HG02938 (cell line): ENCODE results near the gene GPATCH1.
"Not testable (repeated sequence)": the region's sequence is repeated elsewhere in the genome, so short reads cannot be mapped to it uniquely, and the experiment has no call there.

Source experiments
- ATAC-seq: cut with Tn5 transposase; IDR thresholded peaks from one replicate; pipeline ENCODE4 v1.9.1; 2021; ENCODE audit warnings: mild to moderate bottlenecking, moderate library complexity; ENCODE audit not compliant: unreplicated experiment

Gene GPATCH1

GRCh38 chr19:33152625-33153024 is 71.6 kb downstream of the GPATCH1 start:
- ATAC-seq = not testable (repeated sequence)

GRCh38 chr19:33154313-33154712 is 73.3 kb downstream of the GPATCH1 start:
- ATAC-seq = not testable (repeated sequence)

- no peak for ATAC-seq
Measured at GRCh38 chr19:33156334-33156733, 75.4 kb downstream of the GPATCH1 start.

DNA sequence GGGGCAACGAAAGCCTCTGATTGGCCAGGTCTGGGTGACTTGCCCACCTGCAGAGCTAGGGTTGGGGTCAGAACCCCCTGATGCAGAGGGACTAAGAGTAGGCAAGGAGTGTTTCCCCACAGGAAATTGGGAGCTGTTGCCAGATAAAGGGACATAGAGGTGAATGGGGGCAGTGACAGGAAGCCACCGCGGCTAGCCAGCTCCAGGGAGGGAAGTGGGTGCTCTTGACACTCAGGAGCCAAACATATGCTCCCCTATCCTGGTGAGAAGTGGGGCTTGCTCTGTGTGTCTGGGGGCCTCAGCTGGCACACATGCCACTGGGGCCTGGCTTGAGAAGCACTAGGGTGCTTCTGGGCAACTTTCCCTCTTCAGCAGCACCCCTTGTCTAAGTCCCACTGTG is 76.9 kb downstream of the GPATCH1 start:
- ATAC-seq = no peak

GRCh38 chr19:33158365-33158764 is 77.4 kb downstream of the GPATCH1 start:
- ATAC-seq = no peak

DNA sequence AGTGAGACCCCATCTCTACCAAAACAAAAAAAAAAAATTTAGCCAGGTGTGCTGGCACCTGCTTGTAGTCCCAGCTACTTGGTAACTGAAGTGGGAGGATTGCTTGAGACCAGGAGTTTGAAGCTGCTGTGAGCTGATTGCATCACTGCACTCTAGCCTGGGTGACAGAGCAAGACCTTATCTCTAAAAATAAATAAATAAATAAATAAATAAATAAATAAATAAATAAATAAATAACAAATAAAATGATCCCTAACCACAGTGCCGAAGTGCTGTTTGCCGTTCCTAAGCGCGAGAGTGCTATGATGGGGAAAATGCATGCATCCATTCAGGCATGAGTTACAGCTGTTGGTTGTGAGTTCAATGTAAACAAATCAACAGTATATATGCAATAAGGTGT is 78.2 kb downstream of the GPATCH1 start:
- no peak for ATAC-seq

DNA sequence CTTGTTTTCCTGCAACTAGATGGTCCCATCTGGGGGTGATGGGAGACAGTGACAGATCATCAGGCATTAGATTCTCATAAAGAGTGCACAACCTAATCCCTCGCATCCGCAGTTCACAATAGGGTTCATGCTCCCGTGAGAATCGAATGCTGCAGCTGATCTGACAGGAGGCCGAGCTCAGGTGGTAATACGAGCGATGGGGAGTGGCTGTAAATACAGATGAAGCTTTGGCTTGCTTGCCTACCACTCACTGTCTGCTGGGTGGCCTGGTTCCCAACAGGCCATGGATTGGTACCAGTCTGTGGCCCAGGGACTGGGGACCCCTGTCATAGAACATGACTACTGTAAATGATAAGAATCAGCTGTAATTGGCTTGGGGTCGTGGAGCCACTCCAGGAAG is 78.9 kb downstream of the GPATCH1 start:
- no peak for ATAC-seq

DNA sequence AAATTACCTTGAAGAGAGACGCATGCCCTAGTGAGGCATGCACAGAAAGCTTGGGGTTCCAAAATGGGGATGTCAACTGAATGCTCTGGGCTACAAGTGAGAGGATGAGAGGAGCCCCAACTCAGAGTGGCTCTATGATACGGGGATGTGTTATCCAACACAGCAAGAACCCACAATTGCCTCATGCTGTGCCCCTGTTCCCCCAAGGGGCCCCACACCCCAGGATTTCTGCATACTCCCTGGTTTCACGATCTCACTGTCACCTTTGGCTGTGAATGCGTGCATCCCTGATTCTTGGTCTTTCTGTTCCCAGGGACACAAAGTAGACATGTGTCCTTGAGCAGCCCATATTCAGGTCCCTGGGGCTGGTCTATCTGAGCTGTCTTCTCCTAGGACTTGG is 80.2 kb downstream of the GPATCH1 start:
- ATAC-seq = no peak

DNA sequence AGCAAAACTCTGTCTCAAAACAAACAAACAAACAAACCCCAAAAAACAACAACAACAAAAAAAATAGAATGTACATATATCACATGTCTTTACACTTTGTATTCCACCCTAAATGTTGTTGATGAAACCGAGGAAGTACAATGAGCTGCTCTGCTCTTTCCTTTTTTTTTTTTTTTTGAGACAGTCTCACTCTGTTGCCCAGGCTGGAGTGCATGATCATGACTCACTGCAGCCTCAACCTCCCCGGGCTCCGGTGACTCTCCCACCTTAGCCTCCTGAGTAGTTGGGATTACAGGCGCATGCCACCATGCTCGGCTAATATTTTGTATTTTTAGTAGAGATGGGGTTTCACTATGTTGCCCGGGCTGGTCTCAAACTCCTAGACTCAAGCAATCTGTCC is 82.5 kb downstream of the GPATCH1 start:
- ATAC-seq = no peak

- not testable (repeated sequence) for ATAC-seq
Measured at GRCh38 chr19:33166037-33166436, 85.1 kb downstream of the GPATCH1 start.

- ATAC-seq = no peak
Measured at GRCh38 chr19:33167438-33167837, 86.5 kb downstream of the GPATCH1 start.

DNA sequence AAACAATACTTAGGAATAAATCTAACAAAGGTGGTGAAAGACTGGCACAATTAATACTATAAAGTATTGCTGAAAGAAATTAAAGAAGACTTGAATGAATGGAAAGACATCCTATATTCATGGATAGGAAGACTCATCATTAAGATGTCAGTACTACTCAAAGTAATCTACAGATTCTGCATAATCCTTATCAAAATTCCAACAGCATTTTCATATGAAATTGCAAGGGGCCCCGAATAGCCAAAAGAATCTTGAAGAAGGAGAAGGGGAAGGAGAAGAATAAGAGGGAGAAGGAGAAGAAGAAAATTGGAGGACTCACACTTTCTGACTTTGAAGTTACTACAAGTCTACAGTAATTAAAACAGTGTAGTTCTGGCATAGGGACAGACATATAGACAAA is 87.5 kb downstream of the GPATCH1 start:
- no peak for ATAC-seq

DNA sequence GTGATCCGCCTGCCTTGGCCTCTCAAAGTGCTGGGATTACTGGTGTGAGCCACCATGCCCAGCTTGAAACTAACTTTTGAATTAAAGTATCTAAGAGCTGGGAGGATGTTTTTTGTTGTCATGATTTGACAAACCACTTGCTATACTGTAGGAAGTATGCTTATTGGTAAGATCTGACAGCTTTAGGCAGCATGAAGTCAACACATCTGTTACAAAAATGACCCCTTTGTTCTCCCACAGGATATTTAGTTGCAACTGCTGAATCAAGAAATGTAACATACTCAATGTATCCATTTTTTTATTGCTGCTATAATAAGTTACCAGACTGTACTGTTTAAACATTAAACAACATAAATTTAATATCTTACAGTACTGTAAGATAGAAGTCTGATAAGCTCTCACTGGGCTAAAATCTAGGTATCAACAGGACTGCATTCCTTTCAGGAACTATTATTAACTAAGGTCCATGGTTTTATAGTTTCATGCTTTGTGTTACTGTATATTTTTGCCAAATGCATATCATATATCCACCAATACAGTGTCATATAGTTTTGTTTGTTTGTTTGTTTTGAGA is 90.3 kb downstream of the GPATCH1 start:
- no peak for ATAC-seq

DNA sequence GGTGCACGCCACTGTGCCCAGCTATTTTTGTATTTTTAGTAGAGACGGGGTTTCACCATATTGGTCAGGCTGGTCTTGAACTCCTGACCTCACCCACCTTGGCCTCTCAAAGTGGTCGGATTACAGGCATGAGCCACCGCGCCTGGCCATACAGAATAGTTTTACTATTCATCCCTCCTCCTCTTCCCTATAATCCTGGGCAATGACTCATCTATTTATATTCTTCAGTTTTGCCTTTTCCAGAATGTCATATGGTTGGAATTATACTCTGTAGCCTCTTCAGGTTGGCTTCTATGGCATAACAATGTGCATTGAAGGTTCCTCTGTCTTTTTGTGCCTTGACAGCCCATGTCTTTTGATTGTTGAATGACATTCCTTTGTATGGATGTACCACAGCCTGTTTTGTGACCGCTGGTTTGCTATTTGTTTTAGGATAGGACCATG is 91.0 kb downstream of the GPATCH1 start:
- no peak for ATAC-seq

- no peak for ATAC-seq
Measured at GRCh38 chr19:33174186-33174585, 93.2 kb downstream of the GPATCH1 start.

GRCh38 chr19:33175156-33175782 is 94.3 kb downstream of the GPATCH1 start:
- no peak for ATAC-seq

DNA sequence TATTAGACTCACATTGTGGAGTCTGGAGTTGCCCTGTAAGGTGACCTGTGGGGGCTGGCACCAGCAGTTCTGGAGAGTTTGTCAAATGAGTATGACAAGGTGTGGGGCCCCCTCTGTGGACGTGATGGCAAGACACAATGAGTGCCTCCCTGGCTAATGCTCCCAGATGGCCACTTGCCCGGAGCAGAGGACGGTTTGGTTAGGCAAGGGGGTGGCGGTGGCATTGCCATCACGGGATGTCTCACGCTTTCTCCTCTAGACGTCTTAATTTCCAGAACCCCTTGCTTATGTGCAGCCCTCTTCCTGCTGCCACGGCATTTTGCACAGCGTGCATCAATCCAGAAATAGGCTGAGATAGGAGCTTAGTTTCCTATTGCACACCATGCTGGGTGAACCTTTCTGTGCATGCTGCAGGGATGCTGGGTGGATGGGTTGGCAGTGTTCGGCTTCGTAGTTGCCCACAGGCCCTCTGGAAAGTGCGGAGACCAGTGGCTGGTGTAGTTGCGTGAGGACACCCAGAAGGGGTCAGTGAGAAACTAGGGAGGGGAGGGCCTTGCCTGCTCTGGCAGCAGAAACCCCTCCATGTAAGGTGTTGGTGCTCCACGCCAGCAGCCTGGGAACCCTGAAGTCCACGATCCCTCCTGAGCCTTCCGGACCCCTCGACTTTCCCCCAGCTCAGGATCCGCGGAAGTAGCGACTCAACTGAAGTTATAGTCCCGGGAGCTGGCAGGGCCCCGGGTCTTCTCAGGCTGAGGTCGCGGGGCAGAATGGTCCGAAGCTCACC is 95.1 kb downstream of the GPATCH1 start:
- no peak for ATAC-seq

GRCh38 chr19:33176670-33177416 is 95.9 kb downstream of the GPATCH1 start:
- ATAC-seq = peak; percentile 77

GRCh38 chr19:33177417-33177979 is 96.5 kb downstream of the GPATCH1 start:
- peak; percentile 35 for ATAC-seq
